Thyroid gland (tissue), 4 donors: ENCODE data around the gene STH.

ENCODE experiments used
- POLR2A ChIP-seq, 2 donors: fragments of 450-650 bp; IDR thresholded peaks; one replicate each; pipeline ENCODE4 v1.6.1; 2017; ENCODE audit warnings: antibody characterized with exemption in 2 of 2, mild to moderate bottlenecking in 2 of 2, moderate library complexity in 1 of 2
- TF ChIP-seq, protein P1 (sequence below), 6 experiments: fragments of 200-600 bp in 3 of 6; fragments of 450-650 bp in 3 of 6; sonication (generic) in 3 of 6; IDR thresholded peaks; one replicate each; pipeline ENCODE4 v1.5.1; 2016 to 2019; ENCODE audit warnings: antibody characterized with exemption in 6 of 6, mild to moderate bottlenecking in 2 of 6, inconsistent platforms in 1 of 6, moderate library complexity in 1 of 6

DNA sequence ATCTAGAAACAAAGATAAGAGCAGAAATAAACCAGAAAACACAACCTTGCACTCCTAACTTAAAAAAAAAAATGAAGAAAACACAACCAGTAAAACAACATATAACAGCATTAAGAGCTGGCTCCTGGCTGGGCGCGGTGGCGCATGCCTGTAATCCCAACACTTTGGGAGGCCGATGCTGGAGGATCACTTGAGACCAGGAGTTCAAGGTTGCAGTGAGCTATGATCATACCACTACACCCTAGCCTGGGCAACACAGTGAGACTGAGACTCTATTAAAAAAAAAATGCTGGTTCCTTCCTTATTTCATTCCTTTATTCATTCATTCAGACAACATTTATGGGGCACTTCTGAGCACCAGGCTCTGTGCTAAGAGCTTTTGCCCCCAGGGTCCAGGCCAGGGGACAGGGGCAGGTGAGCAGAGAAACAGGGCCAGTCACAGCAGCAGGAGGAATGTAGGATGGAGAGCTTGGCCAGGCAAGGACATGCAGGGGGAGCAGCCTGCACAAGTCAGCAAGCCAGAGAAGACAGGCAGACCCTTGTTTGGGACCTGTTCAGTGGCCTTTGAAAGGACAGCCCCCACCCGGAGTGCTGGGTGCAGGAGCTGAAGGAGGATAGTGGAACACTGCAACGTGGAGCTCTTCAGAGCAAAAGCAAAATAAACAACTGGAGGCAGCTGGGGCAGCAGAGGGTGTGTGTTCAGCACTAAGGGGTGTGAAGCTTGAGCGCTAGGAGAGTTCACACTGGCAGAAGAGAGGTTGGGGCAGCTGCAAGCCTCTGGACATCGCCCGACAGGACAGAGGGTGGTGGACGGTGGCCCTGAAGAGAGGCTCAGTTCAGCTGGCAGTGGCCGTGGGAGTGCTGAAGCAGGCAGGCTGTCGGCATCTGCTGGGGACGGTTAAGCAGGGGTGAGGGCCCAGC lies 2.6 kb downstream of the STH start:
- no peak for TF ChIP-seq POLR2A (IDR thresholded peaks at IDR 0.05)
- TF ChIP-seq, protein P1, sequence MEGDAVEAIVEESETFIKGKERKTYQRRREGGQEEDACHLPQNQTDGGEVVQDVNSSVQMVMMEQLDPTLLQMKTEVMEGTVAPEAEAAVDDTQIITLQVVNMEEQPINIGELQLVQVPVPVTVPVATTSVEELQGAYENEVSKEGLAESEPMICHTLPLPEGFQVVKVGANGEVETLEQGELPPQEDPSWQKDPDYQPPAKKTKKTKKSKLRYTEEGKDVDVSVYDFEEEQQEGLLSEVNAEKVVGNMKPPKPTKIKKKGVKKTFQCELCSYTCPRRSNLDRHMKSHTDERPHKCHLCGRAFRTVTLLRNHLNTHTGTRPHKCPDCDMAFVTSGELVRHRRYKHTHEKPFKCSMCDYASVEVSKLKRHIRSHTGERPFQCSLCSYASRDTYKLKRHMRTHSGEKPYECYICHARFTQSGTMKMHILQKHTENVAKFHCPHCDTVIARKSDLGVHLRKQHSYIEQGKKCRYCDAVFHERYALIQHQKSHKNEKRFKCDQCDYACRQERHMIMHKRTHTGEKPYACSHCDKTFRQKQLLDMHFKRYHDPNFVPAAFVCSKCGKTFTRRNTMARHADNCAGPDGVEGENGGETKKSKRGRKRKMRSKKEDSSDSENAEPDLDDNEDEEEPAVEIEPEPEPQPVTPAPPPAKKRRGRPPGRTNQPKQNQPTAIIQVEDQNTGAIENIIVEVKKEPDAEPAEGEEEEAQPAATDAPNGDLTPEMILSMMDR (IDR thresholded peaks at IDR 0.05) = no peak
